Heart left ventricle (tissue), 16 donors: ENCODE data around the gene MPST. TPM values are rescaled to one million over a fixed set of nuclear protein-coding genes. Genes with fewer than 3 reads are reported as not detected.
A peak's percentile ranks its signal among the peaks of the same experiment; 100 is the strongest.

Experiments used
- ATAC-seq, 4 donors: fragments of 200-7000 bp; cut with Tn5 transposase; one replicate each; pipeline ENCODE4 v1.9.1; 2020 to 2022; ENCODE audit warnings: moderate library complexity in 4 of 4, mild to moderate bottlenecking in 3 of 4, moderate number of reproducible peaks in 1 of 4
- DNase-seq, 5 donors: peaks; one replicate each; pipeline ENCODE4 v3.0.0-alpha.2; 2020
- H3K27ac ChIP-seq, 12 donors: fragments of 200-600 bp; sonication (generic) in 4 of 12; one replicate each; pipeline versions ENCODE4 v1.5.0 to v1.8.0; 2016 to 2022; ENCODE audit warnings: mild to moderate bottlenecking in 2 of 12
- H3K27me3 ChIP-seq, 9 donors: fragments of 200-600 bp; sonication (generic) in 2 of 9; one replicate each; pipeline versions ENCODE4 v1.5.1 to v1.8.0; 2016 to 2022; ENCODE audit warnings: mild to moderate bottlenecking in 3 of 9
- H3K36me3 ChIP-seq, 9 donors: fragments of 200-600 bp; sonication (generic) in 2 of 9; one replicate each; pipeline versions ENCODE4 v1.5.0 to v1.8.0; 2018 to 2022; ENCODE audit warnings: mild to moderate bottlenecking in 2 of 9
- H3K4me1 ChIP-seq, 12 donors: fragments of 200-600 bp; sonication (generic) in 4 of 12; one replicate each; pipeline versions ENCODE4 v1.5.0 to v1.8.0; 2016 to 2022; ENCODE audit warnings: mild to moderate bottlenecking in 3 of 12
- H3K4me3 ChIP-seq, 12 donors: fragments of 200-600 bp; sonication (generic) in 4 of 12; one replicate each; pipeline versions ENCODE4 v1.5.0 to v1.8.0; 2017 to 2022; ENCODE audit warnings: mild to moderate bottlenecking in 9 of 12, moderate library complexity in 4 of 12
- H3K9me3 ChIP-seq, 12 donors: fragments of 200-600 bp; sonication (generic) in 4 of 12; one replicate each; pipeline versions ENCODE4 v1.5.0 to v1.8.0; 2016 to 2022; ENCODE audit warnings: mild to moderate bottlenecking in 1 of 12
- POLR2A ChIP-seq, 2 donors: fragments of 450-650 bp; IDR thresholded peaks; one replicate each; pipeline ENCODE4 v1.6.1; 2017; ENCODE audit warnings: antibody characterized with exemption in 2 of 2, mild to moderate bottlenecking in 2 of 2, moderate library complexity in 2 of 2
- WGBS, 4 donors: extraction: QIAGEN DNeasy Blood & Tissue Kit in 2 of 4; methylation state at CpG; one replicate each; pipeline versions ENCODE4 v1.1.5 to v1.1.7; 2013 to 2018; 5-methylcytosine and 5-hydroxymethylcytosine counted together
- intact Hi-C, 10 donors: fragments of 100-400 bp; cut with DNase I; formaldehyde crosslinking; loops; one replicate each; pipeline versions ENCODE4 v1.11.1 to v1.14.2; 2022
- polyA plus RNA-seq, 2 donors: library from polyadenylated mRNA; stranded (reverse); fragments of 200-250 nt; gene quantifications; one replicate each; pipeline ENCODE4 v1.2.3, GENCODE V29; 2013
- total RNA-seq, 9 donors: library from RNA; depleted of rRNA in 2 of 9; stranded (reverse); fragments of >200 nt in 2 of 9; fragmentation: NEBNext Ultra II Directional in 3 of 9; extraction: Animal tissue kit (Norgen Biotek cat#: 25700) in 3 of 9; gene quantifications; one replicate each; pipeline versions ENCODE4 v1.1.0 to v1.2.4, GENCODE V29; 2016 to 2023
- TF ChIP-seq, protein P1 (sequence below), 12 donors: fragments of 200-600 bp; sonication (generic) in 4 of 12; IDR thresholded peaks; one replicate each; pipeline versions ENCODE4 v1.5.0 to v1.8.0; 2018 to 2022; ENCODE audit warnings: antibody characterized with exemption in 12 of 12, mild to moderate bottlenecking in 5 of 12
- donor health status: ischemic (EF 13 %, LVEDD 7.1; RV severe dilation, severe dysfunction).
- donor health status: healthy with polysubstance abuse.
- donor health status: DM: no; HTN: yes; CAD: no.
- donor health status: DM: no; HTN: no; CAD: no.
- donor health status: ischemic (EF 25% LVEDD 6.9; RV normal size, moderate dysfunction).
- donor health status: ischemic (EF 25% LVEDD 5.7; RV mildly dilated, moderate dysfunction).
- donor health status: healthy.
- donor health status: DM: yes; HTN: yes; CAD: no.
- donor health status: ischemic (EF 35%, LVEDD 5.7; RV mildly dilated, moderate dysfunction).
- donor health status: nonischemic (EF 11% LVEDD 7.7; RV severe dilation, severe dysfunction).
- donor health status: DM: yes; HTN: yes; CAD: no.
- donor health status: PGD.
- donor health status: ischemic (EF 29% LVEDD 5.4; RV normal size, mild dysfunction).
- donor health status: nonischemic (EF 23%, LVEDD 6.1; RV moderate dilation, normal function).

MPST gene
- total and polyA plus RNA-seq, 11 donors = 27.5 to 157 (median 59.9) TPM

DNA sequence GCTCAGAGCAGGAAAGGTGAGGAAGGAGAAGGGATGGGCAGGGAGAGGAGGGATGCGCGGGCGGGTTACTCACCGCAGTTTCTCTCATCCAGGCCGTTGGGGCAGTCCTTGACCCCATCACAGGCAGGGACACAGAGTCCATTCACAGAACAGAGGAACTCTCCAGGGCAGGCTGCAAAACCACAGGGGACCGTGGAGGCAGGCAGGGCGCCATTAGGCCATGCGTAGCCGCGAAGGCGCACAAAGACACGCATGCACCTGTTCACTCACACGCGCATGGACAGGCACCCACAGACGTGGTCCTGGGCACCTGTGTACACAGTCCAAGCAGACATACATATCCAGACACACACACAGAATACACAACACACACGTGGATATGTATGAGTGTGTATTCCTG is 55.0 kb downstream of the MPST start:
- Histone ChIP-seq H3K4me1 (peaks cover 0 to 16% (median 0%) of the 10 kb centered on the region in 12 donors), H3K27ac (no peak overlapping the region), H3K9me3 (no peaks in the 10 kb centered on the region), H3K4me3 (no peak overlapping the region), H3K27me3 (peaks cover 4 to 52% (median 13%) of the 10 kb centered on the region in 9 donors), H3K36me3 (no peaks in the 10 kb centered on the region)
- WGBS, 4 donors = 74 to 84% (median 79%) methylated on average over 13 to 16 of the region's 16 CpGs
- intact Hi-C loops = loop anchor here in 2 of 10 donors (10.0 kb wide), 2 partner anchors 80 to 90 kb away; no protein-coding TSS in a partner anchor
- TF ChIP-seq POLR2A (IDR thresholded peaks at IDR 0.05) = no peak
- TF ChIP-seq, protein P1, sequence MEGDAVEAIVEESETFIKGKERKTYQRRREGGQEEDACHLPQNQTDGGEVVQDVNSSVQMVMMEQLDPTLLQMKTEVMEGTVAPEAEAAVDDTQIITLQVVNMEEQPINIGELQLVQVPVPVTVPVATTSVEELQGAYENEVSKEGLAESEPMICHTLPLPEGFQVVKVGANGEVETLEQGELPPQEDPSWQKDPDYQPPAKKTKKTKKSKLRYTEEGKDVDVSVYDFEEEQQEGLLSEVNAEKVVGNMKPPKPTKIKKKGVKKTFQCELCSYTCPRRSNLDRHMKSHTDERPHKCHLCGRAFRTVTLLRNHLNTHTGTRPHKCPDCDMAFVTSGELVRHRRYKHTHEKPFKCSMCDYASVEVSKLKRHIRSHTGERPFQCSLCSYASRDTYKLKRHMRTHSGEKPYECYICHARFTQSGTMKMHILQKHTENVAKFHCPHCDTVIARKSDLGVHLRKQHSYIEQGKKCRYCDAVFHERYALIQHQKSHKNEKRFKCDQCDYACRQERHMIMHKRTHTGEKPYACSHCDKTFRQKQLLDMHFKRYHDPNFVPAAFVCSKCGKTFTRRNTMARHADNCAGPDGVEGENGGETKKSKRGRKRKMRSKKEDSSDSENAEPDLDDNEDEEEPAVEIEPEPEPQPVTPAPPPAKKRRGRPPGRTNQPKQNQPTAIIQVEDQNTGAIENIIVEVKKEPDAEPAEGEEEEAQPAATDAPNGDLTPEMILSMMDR (IDR thresholded peaks at IDR 0.05) = no peak
- DNase-seq = no peak
- ATAC-seq = no peak

DNA sequence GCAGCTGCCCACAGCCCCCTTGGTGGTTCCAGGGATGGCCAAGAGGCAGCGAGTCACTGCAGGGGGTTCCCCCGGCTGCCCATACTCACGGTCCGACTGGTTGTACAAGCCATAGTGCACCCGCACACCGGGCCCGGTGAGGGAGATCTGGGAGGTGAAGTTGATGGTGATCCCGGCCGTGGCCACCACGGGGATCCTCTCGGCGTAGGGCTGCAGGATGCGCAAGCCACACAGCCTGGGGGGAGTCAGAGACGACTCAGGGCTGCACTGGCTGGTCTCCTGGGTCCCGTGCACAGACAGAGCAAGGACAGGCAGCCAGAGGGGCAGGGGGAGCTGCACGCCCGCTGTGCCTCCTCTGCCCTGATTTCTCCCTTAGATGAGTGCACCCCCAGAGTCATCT is 55.5 kb downstream of the MPST start:
- Histone ChIP-seq H3K27ac (no peak overlapping the region), H3K36me3 (no peaks in the 10 kb centered on the region), H3K9me3 (no peaks in the 10 kb centered on the region), H3K4me1 (peaks cover 0 to 21% (median 0%) of the 10 kb centered on the region in 12 donors), H3K27me3 (peaks cover under 1 to 47% (median 8%) of the 10 kb centered on the region in 9 donors), H3K4me3 (no peak overlapping the region)
- ATAC-seq = no peak
- intact Hi-C loops = loop anchor here in 6 of 10 donors (5.0 to 10.0 kb wide), 4 partner anchors 80 to 122 kb away; no protein-coding TSS in a partner anchor
- 70 to 75% (median 70%) methylated on average over 11 to 17 of the region's 17 CpGs for WGBS, 4 donors
- DNase-seq = no peak
- TF ChIP-seq, protein P1 (IDR thresholded peaks at IDR 0.05) = no peak
- TF ChIP-seq POLR2A (IDR thresholded peaks at IDR 0.05) = no peak

DNA sequence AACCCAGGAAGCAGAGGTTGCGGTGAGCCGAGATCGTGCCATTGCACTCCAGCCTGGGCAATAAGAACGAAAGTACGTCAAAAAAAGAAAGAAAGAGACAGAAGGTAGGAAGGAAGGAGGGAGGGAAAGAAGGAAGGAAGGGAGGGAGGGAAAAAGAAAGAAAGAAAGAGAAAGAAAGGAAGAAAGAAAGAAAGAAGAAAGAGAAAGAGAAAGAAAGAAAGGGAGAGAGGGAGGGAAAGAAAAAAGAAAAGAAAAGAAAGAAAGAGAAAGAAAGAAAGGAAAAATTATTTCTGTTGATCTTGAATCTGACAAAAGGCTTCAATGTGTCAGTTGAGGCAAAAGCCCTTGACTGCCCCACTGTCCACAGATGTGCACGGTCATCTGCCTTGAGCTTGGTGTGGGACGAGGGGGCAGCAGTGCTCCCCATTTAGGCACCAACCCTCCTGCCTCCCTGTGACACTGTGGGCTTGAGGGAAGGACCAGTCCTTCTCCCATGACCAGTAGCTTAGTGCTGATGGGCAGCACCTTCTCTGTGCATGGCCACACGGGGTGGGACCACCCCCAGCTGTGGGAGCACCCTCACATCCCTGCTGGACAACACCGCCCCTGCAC is 56.4 kb downstream of the MPST start:
- ATAC-seq = no peak
- no peak for TF ChIP-seq POLR2A (IDR thresholded peaks at IDR 0.05)
- TF ChIP-seq, protein P1 (IDR thresholded peaks at IDR 0.05) = no peak
- Histone ChIP-seq H3K36me3 (no peaks in the 10 kb centered on the region), H3K4me1 (peaks cover 0 to 28% (median 0%) of the 10 kb centered on the region in 12 donors), H3K27me3 (peaks cover 0 to 38% (median 7%) of the 10 kb centered on the region in 9 donors), H3K27ac (no peak overlapping the region), H3K9me3 (no peaks in the 10 kb centered on the region), H3K4me3 (no peak overlapping the region)
- 75 to 79% (median 77%) methylated on average over 9 of the region's 9 CpGs for WGBS, 4 donors
- DNase-seq = no peak
- intact Hi-C loops = loop anchor here in 7 of 10 donors (2.0 to 10.0 kb wide), 6 partner anchors 79 to 127 kb away; no protein-coding TSS in a partner anchor

DNA sequence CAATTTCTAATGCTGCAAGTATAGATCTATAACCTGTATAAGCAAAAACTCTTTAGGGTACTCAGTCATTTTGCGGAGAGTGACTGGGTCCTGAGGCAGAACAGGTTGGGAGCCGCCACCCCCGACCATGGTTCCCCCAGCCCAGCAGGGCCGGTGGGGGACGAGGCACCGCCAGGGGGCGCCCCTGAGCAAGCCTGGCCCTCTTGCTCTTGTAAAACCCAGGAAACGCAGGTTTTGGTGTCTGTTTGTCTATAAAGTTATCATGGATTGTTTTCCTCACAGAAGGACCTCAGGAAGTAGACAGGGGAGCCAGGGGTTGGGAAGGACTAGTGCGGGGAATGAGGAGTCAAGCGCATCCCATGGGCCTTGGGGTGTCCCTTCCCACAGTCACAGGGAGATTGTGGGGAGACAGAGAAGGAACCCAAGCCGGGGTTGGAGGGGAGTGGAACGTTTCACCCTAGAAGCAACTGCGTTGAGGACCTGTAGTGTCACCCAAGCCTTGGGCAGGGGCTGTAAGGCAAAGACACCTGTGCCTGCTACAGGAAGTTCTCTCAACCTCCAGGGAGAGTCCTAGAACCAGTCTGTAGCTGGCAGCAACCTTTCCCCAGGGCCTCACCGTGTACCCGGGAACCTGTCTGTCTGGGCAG is 58.4 kb downstream of the MPST start:
- Histone ChIP-seq H3K36me3 (no peaks in the 10 kb centered on the region), H3K27me3 (peaks cover 0 to 35% (median 7%) of the 10 kb centered on the region in 9 donors), H3K4me1 (peaks cover 0 to 28% (median 0%) of the 10 kb centered on the region in 12 donors), H3K4me3 (no peak overlapping the region), H3K9me3 (no peaks in the 10 kb centered on the region), H3K27ac (no peak overlapping the region)
- intact Hi-C loops = loop anchor here (1.0 to 10.0 kb wide), 9 partner anchors 77 to 183 kb away; no protein-coding TSS in a partner anchor
- no peak for TF ChIP-seq POLR2A (IDR thresholded peaks at IDR 0.05)
- TF ChIP-seq, protein P1 (IDR thresholded peaks at IDR 0.05) = peak; percentile 77 to 99 (median 92)
- peak in 2 of 4 donors; percentile 44 to 49 for ATAC-seq
- DNase-seq = peak in 3 of 5 donors; percentile 41 to 81 (median 55)
- 22 to 28% (median 24%) methylated on average over 15 of the region's 15 CpGs for WGBS, 4 donors
